Lower leg skin (tissue), 3 donors: ENCODE data around the gene ARHGAP25.

Source experiments
- CTCF ChIP-seq, 3 donors: fragments of 450-650 bp; IDR thresholded peaks; one replicate each; pipeline ENCODE4 v1.5.1; 2016; ENCODE audit warnings: antibody characterized with exemption in 3 of 3, mild to moderate bottlenecking in 3 of 3, moderate library complexity in 2 of 3
- POLR2A ChIP-seq, 2 donors: fragments of 450-650 bp; IDR thresholded peaks; one replicate each; pipeline ENCODE4 v1.6.1; 2016 to 2017; ENCODE audit warnings: antibody characterized with exemption in 2 of 2, mild to moderate bottlenecking in 1 of 2, moderate library complexity in 1 of 2

GRCh38 chr2:68742626-68743415 lies 8.2 kb downstream of the ARHGAP25 start:
- no peak for TF ChIP-seq POLR2A (IDR thresholded peaks at IDR 0.05)
- TF ChIP-seq CTCF (IDR thresholded peaks at IDR 0.05), result no peak
